ENCODE results near the gene COX10. TPM values are rescaled to one million over a fixed set of nuclear protein-coding genes. Genes with fewer than 3 reads are reported as not detected.

COX10 gene
- total RNA-seq, 1 experiment from 2014 or later: 13.4 TPM

DNA sequence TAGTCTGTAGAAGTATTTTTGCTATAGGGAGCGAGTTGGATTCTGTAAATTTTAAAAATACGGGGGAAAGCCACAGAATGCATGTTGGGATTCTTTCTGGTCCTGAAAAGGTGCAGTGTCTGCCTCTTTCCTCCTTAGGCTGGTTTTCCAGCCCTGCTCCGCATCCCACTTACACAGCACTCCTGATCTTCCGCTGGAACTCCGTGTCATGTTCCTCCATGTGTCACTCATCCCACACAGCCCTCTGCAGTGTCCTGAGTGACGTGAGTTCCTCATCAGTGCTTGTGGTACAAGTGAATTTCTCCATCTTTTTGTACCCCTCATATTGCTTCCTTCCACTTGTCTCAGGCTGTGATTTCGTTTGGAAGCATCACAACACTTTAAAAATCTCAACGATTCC lies 34.5 kb downstream of the COX10 start:
- Histone ChIP-seq H3K9me3 (ENCODE audit: control insufficient read depth, insufficient read depth, low read depth, low read length) (no peaks in the 10 kb centered on the region), H3K4me1 (ENCODE audit: control insufficient read depth, insufficient read depth, low read length) (no peaks in the 10 kb centered on the region), H3K27me3 (ENCODE audit: control insufficient read depth, insufficient read depth, low read length) (no peaks in the 10 kb centered on the region), H3K4me3 (ENCODE audit: low read depth in 2 of 2, low read length in 2 of 2) (no peak overlapping the region), H3K36me3 (ENCODE audit: control insufficient read depth, insufficient read depth, low read length) (no peaks in the 10 kb centered on the region; the same call in 1 of the 2 replicates), H3K27ac (ENCODE audit: low read length) (no peak overlapping the region)
- intact Hi-C loops (cut with micrococcal nuclease; ENCODE audit: unreplicated experiment): no loop called here
- DNase-seq (ENCODE audit: low read depth, low spot score): no peak
- ChIA-PET POLR2A (no interaction called here), CTCF (no interaction called here)
- ATAC-seq: no peak
- TF ChIP-seq, protein P1, sequence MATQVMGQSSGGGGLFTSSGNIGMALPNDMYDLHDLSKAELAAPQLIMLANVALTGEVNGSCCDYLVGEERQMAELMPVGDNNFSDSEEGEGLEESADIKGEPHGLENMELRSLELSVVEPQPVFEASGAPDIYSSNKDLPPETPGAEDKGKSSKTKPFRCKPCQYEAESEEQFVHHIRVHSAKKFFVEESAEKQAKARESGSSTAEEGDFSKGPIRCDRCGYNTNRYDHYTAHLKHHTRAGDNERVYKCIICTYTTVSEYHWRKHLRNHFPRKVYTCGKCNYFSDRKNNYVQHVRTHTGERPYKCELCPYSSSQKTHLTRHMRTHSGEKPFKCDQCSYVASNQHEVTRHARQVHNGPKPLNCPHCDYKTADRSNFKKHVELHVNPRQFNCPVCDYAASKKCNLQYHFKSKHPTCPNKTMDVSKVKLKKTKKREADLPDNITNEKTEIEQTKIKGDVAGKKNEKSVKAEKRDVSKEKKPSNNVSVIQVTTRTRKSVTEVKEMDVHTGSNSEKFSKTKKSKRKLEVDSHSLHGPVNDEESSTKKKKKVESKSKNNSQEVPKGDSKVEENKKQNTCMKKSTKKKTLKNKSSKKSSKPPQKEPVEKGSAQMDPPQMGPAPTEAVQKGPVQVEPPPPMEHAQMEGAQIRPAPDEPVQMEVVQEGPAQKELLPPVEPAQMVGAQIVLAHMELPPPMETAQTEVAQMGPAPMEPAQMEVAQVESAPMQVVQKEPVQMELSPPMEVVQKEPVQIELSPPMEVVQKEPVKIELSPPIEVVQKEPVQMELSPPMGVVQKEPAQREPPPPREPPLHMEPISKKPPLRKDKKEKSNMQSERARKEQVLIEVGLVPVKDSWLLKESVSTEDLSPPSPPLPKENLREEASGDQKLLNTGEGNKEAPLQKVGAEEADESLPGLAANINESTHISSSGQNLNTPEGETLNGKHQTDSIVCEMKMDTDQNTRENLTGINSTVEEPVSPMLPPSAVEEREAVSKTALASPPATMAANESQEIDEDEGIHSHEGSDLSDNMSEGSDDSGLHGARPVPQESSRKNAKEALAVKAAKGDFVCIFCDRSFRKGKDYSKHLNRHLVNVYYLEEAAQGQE (IDR thresholded peaks at IDR 0.05; ENCODE audit: insufficient read depth in 1 of 2, low read depth in 2 of 2, low read length in 1 of 2): no peak
- TF ChIP-seq SIN3A (IDR thresholded peaks at IDR 0.05; ENCODE audit: borderline replicate concordance, insufficient read depth, low read depth, low read length) (no peak), TCF7L2 (IDR thresholded peaks at IDR 0.05; ENCODE audit: low read depth, low read length) (no peak), POLR2AphosphoS5 (IDR thresholded peaks at IDR 0.05; ENCODE audit: low read depth, low read length) (no peak)
- TF ChIP-seq, protein P2, sequence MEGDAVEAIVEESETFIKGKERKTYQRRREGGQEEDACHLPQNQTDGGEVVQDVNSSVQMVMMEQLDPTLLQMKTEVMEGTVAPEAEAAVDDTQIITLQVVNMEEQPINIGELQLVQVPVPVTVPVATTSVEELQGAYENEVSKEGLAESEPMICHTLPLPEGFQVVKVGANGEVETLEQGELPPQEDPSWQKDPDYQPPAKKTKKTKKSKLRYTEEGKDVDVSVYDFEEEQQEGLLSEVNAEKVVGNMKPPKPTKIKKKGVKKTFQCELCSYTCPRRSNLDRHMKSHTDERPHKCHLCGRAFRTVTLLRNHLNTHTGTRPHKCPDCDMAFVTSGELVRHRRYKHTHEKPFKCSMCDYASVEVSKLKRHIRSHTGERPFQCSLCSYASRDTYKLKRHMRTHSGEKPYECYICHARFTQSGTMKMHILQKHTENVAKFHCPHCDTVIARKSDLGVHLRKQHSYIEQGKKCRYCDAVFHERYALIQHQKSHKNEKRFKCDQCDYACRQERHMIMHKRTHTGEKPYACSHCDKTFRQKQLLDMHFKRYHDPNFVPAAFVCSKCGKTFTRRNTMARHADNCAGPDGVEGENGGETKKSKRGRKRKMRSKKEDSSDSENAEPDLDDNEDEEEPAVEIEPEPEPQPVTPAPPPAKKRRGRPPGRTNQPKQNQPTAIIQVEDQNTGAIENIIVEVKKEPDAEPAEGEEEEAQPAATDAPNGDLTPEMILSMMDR (IDR thresholded peaks at IDR 0.05): no peak
- BruUV-seq (replicated peaks): no TSS peak
- in situ Hi-C loops (cut with HindIII; ENCODE audit: low pct_unique_long_range_greater_than_20kb, low sequenced_read_pairs): no loop called here

DNA sequence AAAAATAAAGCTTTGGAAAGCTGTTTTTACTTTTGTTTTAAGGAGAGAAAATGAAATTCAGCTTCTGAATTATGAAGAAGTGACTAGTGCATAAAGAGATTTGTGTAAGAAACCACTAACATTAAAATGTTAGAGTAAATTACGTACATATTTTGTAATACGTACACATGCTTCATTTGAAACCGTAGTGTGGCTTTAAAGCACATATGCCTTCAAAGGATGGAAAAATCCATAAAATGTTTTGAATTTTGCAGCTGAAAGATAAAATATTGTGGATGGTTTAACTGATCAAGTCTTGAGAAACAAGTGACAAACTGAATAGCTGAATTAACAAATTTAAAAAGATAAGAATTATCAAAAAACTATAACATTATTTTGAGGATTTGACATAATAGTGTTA lies 35.4 kb downstream of the COX10 start:
- in situ Hi-C loops (cut with HindIII; ENCODE audit: low pct_unique_long_range_greater_than_20kb, low sequenced_read_pairs): no loop called here
- H3K36me3 ChIP-seq (ENCODE audit: control insufficient read depth, insufficient read depth, low read length): no peaks in the 10 kb centered on the region; the same call in 1 of the 2 replicates
- H3K4me1 ChIP-seq (ENCODE audit: control insufficient read depth, insufficient read depth, low read length): no peaks in the 10 kb centered on the region
- TF ChIP-seq, protein P2 (IDR thresholded peaks at IDR 0.05): no peak
- no peak for TF ChIP-seq TCF7L2 (IDR thresholded peaks at IDR 0.05; ENCODE audit: low read depth, low read length)
- TF ChIP-seq, protein P1 (IDR thresholded peaks at IDR 0.05; ENCODE audit: insufficient read depth in 1 of 2, low read depth in 2 of 2, low read length in 1 of 2): no peak
- ChIA-PET POLR2A (no interaction called here), CTCF (no interaction called here)
- BruUV-seq (replicated peaks): no TSS peak
- intact Hi-C loops (cut with micrococcal nuclease; ENCODE audit: unreplicated experiment): no loop called here
- H3K4me3 ChIP-seq (ENCODE audit: low read depth in 2 of 2, low read length in 2 of 2): no peak overlapping the region
- no peaks in the 10 kb centered on the region for H3K9me3 ChIP-seq (ENCODE audit: control insufficient read depth, insufficient read depth, low read depth, low read length)
- ATAC-seq (no peak), DNase-seq (ENCODE audit: low read depth, low spot score) (no peak)
- no peak overlapping the region for H3K27ac ChIP-seq (ENCODE audit: low read length)
- H3K27me3 ChIP-seq (ENCODE audit: control insufficient read depth, insufficient read depth, low read length): no peaks in the 10 kb centered on the region
